ENCODE results near the gene CHMP4B.
A peak's percentile ranks its signal among the peaks of the same experiment; 100 is the strongest.

The CHMP4B gene

DNA sequence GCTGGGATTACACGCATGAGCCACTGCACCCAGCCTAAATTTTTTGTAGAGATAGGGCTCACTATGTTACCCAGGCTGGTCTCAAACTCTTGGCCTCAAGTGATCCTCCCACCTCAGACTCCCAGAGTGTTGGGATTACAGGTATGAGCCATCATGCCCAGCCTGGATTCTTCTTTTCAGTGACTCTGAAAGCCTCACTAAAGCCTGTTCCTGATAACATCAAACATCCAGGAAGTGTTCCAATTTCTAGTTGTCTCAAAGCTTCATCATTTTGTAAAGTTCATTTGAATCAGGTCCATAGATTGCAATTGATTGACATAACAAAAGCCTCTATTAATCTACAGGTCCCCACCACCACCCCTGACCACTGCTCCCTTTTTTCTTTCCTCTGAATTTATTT is 29.2 kb upstream of the CHMP4B start:
- no peak overlapping the region for H3K4me3 ChIP-seq (ENCODE audit: low read length)
- TF ChIP-seq, protein P1, sequence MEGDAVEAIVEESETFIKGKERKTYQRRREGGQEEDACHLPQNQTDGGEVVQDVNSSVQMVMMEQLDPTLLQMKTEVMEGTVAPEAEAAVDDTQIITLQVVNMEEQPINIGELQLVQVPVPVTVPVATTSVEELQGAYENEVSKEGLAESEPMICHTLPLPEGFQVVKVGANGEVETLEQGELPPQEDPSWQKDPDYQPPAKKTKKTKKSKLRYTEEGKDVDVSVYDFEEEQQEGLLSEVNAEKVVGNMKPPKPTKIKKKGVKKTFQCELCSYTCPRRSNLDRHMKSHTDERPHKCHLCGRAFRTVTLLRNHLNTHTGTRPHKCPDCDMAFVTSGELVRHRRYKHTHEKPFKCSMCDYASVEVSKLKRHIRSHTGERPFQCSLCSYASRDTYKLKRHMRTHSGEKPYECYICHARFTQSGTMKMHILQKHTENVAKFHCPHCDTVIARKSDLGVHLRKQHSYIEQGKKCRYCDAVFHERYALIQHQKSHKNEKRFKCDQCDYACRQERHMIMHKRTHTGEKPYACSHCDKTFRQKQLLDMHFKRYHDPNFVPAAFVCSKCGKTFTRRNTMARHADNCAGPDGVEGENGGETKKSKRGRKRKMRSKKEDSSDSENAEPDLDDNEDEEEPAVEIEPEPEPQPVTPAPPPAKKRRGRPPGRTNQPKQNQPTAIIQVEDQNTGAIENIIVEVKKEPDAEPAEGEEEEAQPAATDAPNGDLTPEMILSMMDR (IDR thresholded peaks at IDR 0.05; ENCODE audit: insufficient read depth, low read depth, low read length, missing control alignments) = no peak
- DNase-seq (ENCODE audit: low read depth) = no peak

DNA sequence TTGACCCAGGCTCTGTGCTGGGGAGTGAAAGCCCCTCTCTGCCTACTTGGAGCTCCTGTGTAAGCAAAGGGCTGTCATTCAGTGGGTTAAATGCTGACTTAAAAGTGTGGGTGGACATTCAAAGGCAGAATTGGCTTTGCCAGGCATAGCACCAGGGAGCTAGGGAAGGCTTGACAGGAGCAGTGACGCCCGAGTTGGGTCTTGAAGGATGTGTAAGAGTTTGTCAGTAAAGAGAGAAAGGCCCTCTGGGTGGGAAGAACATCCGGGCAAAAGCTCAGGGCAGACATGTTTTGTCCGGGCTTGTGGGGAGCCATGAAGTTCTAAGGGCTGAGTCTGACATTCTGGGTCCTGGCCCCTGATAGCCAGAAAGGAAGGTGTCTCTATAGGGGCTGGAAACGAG is 27.9 kb upstream of the CHMP4B start:
- no peak overlapping the region for H3K4me3 ChIP-seq (ENCODE audit: low read length)
- DNase-seq (ENCODE audit: low read depth) = peak; percentile 21
- TF ChIP-seq, protein P1 (IDR thresholded peaks at IDR 0.05; ENCODE audit: insufficient read depth, low read depth, low read length, missing control alignments) = no peak

DNA sequence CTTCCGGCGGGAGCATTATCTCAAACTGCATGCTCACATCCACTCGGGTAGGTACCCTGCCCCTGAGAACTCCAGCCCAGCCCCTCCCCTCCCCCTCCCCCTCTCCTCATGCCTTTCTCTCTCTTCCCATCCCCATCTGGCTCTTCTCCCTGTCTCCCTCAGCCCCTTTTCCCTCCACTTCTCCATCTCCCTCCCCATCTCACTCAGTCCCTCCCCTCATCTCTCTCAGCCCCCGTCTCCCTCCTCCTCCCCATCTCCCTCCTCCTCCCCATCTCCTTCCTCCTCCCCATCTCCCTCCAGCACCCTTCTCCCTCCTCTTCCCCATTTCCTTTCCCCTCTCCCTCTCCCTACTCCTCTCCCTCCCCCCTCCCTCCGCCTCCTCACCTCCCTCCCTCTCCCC is 27.3 kb upstream of the CHMP4B start:
- TF ChIP-seq, protein P1 (IDR thresholded peaks at IDR 0.05; ENCODE audit: insufficient read depth, low read depth, low read length, missing control alignments) = no peak
- DNase-seq (ENCODE audit: low read depth) = no peak
- H3K4me3 ChIP-seq (ENCODE audit: low read length) = no peak overlapping the region

DNA sequence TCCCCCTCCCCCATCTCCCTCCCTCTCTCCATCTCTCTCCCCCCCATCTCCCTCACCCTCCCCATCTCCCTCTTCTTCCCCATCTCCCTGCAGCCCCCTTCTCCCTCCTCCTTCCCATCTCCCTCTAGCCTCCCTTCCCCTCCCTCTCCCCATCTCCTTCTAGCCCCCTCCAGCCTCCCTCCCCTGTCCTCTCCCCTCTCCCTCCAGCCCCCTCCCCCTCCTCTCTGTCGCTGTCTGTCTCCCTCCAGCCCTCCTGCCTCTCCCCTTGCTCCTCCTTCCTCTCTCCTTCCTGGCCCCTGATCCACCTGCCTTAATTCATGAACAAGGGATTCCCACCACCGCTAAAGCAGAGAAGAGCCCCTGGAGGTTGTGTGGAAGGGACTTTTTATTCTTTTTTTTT is 26.9 kb upstream of the CHMP4B start:
- H3K4me3 ChIP-seq (ENCODE audit: low read length) = no peak overlapping the region
- no peak for DNase-seq (ENCODE audit: low read depth)
- TF ChIP-seq, protein P1 (IDR thresholded peaks at IDR 0.05; ENCODE audit: insufficient read depth, low read depth, low read length, missing control alignments) = no peak

DNA sequence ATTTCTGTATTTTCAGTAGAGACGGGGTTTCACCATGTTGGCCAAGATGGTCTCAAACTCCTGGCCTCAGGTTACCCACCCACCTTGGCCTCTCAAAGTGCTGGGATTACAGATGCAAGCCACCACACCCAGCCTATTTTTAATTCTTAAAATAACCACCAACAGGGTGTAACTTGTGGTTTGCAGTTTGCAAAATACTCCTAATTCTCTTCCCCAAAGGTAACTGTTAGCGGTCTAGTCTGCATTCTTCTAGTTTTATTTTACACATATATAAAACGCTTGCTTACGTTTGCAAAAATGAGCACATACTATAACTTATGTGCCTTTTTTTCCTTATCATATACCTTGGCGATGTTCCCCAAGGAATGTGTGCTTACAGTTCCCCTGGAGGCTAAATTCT is 25.6 kb upstream of the CHMP4B start:
- no peak overlapping the region for H3K4me3 ChIP-seq (ENCODE audit: low read length)
- no peak for DNase-seq (ENCODE audit: low read depth)
- TF ChIP-seq, protein P1 (IDR thresholded peaks at IDR 0.05; ENCODE audit: insufficient read depth, low read depth, low read length, missing control alignments) = no peak

DNA sequence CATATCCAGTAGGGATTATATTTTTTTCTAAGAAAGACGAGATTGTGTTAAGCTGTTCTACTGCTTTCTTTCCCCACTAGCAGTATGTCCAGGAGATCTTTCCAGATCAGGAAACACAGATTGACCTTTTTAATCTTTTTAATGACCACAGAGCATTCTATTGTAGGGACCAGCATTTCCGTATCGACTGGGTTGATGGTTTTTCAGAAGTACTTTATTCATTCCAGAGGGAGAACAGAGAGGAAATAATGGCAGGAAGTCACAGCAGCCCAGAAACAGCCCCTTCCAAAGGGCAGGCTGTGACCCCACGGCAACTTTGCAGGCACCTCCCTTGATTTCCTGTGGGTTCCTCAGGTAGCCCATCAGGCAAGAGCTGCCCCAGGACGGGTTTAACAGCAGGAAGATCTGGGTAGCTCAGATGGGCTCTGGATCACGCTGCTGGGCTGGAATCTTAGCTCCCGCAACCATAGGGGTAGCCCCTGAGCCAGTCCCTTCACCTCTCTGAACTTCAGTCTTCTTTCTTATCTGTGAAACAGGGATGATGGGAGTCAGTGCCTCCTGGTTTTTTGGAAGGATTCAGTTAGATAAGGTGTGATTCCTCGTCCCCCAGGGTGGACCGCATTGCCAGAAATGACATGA is 23.8 kb upstream of the CHMP4B start:
- TF ChIP-seq, protein P1 (IDR thresholded peaks at IDR 0.05; ENCODE audit: insufficient read depth, low read depth, low read length, missing control alignments) = no peak
- no peak overlapping the region for H3K4me3 ChIP-seq (ENCODE audit: low read length)
- no peak for DNase-seq (ENCODE audit: low read depth)

DNA sequence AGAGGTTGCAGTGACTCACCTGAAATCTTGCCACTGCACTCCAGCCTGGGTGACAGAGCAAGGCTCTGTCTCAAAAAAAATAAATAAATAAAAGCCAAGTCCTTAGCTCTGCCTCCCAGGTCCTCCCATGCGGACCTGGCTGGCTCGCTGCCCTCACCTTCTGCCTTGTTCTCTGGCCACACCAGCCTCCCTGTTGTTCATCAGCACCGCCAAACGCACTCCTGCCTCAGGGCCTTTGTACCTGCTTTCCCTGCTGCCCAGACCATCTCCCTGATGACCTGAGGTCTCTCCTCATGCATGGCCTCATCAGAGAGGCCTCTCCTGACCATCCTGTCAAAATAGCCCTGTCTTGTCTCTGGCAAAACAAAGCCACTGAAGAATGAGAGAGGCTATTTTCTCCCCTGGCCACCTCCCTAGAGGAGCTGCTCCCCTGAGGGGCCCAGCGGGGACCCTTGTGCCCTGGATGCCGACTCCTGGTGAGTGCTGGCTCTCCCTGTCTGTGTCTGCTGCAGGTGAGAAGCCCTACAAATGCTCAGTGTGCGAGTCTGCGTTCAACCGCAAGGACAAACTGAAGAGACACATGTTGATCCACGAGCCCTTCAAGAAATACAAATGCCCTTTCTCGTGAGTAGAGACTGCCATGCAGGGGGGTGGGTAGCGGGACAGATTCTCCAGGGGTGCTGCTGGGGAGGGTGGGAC is 22.6 kb upstream of the CHMP4B start:
- H3K4me3 ChIP-seq (ENCODE audit: low read length) = no peak overlapping the region
- TF ChIP-seq, protein P1 (IDR thresholded peaks at IDR 0.05; ENCODE audit: insufficient read depth, low read depth, low read length, missing control alignments) = no peak
- DNase-seq (ENCODE audit: low read depth) = no peak

All from epithelial cell of esophagus (primary cell).